ENCODE data around the gene PDE4D. TPM values are rescaled to one million over a fixed set of nuclear protein-coding genes. Genes with fewer than 3 reads are reported as not detected.

Gene PDE4D
- total RNA-seq, 1 donor from 2014 or later, result 44.8 TPM

DNA sequence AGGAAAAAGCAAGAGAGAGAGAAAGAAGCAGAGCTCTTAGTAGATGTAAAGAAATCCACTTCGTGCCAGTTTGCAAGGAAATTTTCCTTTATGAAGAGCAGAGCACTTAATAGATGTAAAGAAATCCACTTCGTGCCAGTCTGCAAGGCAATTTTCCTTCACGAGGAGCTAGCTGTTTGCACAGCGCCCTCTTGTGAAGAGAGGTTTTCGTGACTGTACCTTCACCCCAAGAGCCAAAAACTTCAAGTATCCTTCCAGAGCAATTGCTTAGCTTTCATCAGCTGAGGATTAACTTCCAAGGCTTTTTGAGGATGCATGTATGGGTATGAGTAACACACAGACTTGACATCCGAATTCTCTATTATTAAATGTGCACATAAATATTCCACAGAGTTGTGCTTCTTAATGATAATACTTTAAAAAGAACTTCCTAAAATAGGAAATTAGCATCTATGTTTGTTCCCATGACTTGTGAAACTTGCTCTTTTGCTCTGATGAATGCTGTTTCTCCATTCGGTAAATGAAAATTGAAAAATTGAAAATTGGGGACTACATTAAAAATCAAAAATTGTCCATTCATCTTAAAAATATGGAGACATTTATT lies 525.6 kb downstream of the PDE4D start:
- Histone ChIP-seq H3K4me1 (no peaks in the 10 kb centered on the region), H3K4me3 (no peak overlapping the region), H3K27ac (no peak overlapping the region), H3K9me3 (no peaks in the 10 kb centered on the region), H3K36me3 (no peaks in the 10 kb centered on the region), H3K27me3 (no peaks in the 10 kb centered on the region)
- no peak for DNase-seq (ENCODE audit: low spot score in 2 of 2)
- intact Hi-C loops (cut with DNase I), result loop anchor here (2.0 kb wide), 1 partner anchor 179 kb away; no protein-coding TSS in a partner anchor
- peak in 2 of 3 experiments; percentile 48 to 65 for TF ChIP-seq CTCF (IDR thresholded peaks at IDR 0.05)

DNA sequence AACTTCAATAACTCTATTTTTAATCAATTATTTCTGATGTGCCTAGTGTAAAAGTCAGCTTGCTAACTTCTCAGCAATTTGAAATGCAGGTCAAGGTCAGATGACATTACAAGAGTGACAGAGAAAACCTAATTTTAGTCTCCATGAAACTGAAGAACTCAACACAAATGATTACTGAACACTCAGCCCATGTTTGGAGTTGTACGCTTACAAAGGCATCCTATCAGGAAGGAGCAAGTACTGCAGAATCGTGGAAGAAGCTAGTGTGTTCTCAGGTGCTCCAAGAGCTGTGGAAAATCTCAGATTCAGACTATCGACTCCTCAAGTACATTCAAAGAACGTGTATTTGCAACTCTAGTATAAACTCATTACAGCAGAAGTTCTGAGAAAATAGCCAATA lies 526.7 kb downstream of the PDE4D start:
- no peak for TF ChIP-seq CTCF (IDR thresholded peaks at IDR 0.05)
- no peak for DNase-seq (ENCODE audit: low spot score in 2 of 2)
- no peaks in the 10 kb centered on the region for H3K27me3 ChIP-seq
- no peak overlapping the region for H3K27ac ChIP-seq
- H3K4me1 ChIP-seq, result no peaks in the 10 kb centered on the region
- no peak overlapping the region for H3K4me3 ChIP-seq
- intact Hi-C loops (cut with DNase I), result loop anchor here (2.0 kb wide), 1 partner anchor 178 kb away; no protein-coding TSS in a partner anchor
- H3K36me3 ChIP-seq, result no peaks in the 10 kb centered on the region
- H3K9me3 ChIP-seq, result no peaks in the 10 kb centered on the region

GRCh38 chr5:59362438-59362837 lies 531.1 kb downstream of the PDE4D start:
- H3K4me1 ChIP-seq, result no peaks in the 10 kb centered on the region
- no peaks in the 10 kb centered on the region for H3K27me3 ChIP-seq
- H3K27ac ChIP-seq, result no peak overlapping the region
- DNase-seq (ENCODE audit: low spot score in 2 of 2), result no peak
- intact Hi-C loops (cut with DNase I), result no loop called here
- H3K36me3 ChIP-seq, result no peaks in the 10 kb centered on the region
- H3K4me3 ChIP-seq, result no peak overlapping the region
- no peak for TF ChIP-seq CTCF (IDR thresholded peaks at IDR 0.05)
- no peaks in the 10 kb centered on the region for H3K9me3 ChIP-seq

DNA sequence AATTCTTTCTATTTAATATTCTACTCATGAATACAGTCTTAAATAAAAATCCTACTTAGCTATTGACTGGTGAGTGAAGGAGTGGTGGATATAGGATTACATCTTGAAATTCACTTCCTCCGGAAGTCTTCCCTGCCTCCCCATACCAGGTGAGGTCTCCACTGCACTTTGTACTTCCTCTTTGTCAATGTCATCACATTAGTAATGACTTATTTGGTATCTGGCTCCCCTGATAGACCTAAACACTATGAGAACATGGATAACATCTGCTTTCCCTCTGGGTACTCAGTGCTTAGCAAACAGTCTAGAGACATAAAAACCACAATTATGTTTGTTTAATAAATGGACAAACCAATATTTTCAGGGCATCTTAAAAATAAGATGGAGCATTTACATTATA lies 532.1 kb downstream of the PDE4D start:
- H3K27me3 ChIP-seq, result no peaks in the 10 kb centered on the region
- no peaks in the 10 kb centered on the region for H3K9me3 ChIP-seq
- H3K4me3 ChIP-seq, result no peak overlapping the region
- no peaks in the 10 kb centered on the region for H3K36me3 ChIP-seq
- DNase-seq (ENCODE audit: low spot score in 2 of 2), result no peak
- no peaks in the 10 kb centered on the region for H3K4me1 ChIP-seq
- H3K27ac ChIP-seq, result no peak overlapping the region
- no peak for TF ChIP-seq CTCF (IDR thresholded peaks at IDR 0.05)
- intact Hi-C loops (cut with DNase I), result no loop called here

DNA sequence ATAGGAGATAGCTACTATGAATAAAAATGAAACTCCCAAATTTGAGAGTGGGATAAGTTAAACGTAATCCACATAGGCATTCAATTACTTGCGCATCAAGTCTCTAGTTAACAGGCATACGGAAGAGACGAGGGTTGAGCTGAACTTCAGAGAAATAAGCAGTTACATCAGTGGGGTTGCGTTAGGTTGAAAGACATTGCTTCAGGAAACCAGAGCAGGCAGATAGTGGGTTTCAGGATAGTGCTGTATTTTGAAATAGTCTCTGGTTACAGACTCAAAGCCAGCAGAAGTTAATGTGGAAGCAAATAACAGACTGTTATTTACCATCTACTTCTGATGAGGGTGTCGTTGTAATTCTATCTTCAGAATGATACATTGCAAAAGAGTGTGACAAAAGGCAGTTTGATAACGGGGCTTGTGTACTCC lies 533.4 kb downstream of the PDE4D start:
- no peaks in the 10 kb centered on the region for H3K9me3 ChIP-seq
- no peaks in the 10 kb centered on the region for H3K36me3 ChIP-seq
- no peaks in the 10 kb centered on the region for H3K27me3 ChIP-seq
- TF ChIP-seq CTCF (IDR thresholded peaks at IDR 0.05), result no peak
- no peak overlapping the region for H3K27ac ChIP-seq
- DNase-seq (ENCODE audit: low spot score in 2 of 2), result no peak
- intact Hi-C loops (cut with DNase I), result no loop called here
- H3K4me3 ChIP-seq, result no peak overlapping the region
- H3K4me1 ChIP-seq, result no peaks in the 10 kb centered on the region
